ENCODE measurements around the gene PRRC2C.

- no peak for TF ChIP-seq CTCF (conservative IDR thresholded peaks at IDR 0.05; ENCODE audit: low read length)
- TF ChIP-seq EZH2phosphoT487 (IDR thresholded peaks at IDR 0.05; ENCODE audit: borderline replicate concordance, low read depth, low read length) = no peak
These were observed 8.7 kb downstream of the PRRC2C start for GRCh38 chr1:171494076-171494475.

Data from OCI-LY7 (cell line).